HG03159 (cell line): ENCODE data around the gene NFIB.

Experiments used
- ATAC-seq: cut with Tn5 transposase; IDR thresholded peaks from one replicate; pipeline ENCODE4 v1.9.1; 2021; ENCODE audit warnings: mild to moderate bottlenecking, moderate library complexity; ENCODE audit not compliant: unreplicated experiment

Gene NFIB

DNA sequence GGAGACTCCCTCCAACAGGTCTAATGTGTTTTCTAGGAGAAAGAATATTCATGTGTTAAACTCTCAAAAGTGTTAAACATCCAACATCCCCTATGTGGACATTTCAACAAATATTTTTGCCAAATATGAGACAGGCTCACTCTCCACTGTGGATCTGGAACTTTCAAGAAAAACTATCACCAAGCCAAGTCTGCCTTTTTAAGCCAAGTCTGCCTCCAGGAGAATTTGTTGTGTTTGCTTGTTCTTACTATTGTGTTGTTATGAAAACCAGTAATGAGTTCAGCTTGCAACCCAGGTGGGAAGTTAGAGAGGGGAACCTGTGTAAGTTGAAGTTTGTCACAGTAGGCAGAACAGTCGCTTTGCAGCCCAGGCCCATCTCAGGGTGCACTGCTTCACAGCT, 228.1 kb downstream of the NFIB start:
- ATAC-seq, result no peak

DNA sequence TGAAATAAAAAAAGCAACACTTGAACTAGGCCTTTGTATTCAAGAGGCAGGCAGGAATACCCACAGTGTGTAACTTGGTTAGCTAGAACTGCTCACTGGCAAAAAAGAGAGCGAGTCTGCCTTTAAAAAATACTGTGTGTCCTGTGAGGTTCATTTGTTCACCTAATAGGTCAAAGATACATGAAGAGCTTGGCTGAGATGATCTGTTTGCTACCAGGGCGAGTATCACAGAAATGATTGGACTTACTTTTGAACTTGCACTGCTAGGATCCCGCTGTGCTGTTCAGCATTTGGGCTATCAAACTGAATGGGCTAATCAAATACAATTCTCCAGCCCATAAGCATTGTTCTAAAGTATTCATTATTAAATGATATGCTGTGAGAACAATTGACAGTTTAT, 229.1 kb downstream of the NFIB start:
- ATAC-seq, result no peak

DNA sequence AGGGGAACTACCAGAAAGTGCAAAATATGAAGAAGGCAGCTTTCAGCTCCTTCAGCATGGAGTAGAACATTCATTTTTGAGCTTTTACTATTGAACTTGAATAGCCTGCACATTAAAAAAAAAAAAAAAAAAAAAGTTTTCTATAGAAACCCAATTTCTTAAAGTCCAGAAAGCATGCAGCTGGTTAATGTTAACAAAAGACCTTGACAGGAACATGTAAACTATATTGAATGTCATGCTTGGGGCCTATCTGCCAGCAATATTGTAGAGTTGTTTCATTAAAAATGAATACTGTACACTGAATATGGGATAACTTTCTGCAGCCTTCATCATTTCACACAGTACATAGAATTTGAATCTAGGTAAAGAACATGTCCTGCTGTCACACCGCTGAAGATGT, 230.6 kb downstream of the NFIB start:
- no peak for ATAC-seq

DNA sequence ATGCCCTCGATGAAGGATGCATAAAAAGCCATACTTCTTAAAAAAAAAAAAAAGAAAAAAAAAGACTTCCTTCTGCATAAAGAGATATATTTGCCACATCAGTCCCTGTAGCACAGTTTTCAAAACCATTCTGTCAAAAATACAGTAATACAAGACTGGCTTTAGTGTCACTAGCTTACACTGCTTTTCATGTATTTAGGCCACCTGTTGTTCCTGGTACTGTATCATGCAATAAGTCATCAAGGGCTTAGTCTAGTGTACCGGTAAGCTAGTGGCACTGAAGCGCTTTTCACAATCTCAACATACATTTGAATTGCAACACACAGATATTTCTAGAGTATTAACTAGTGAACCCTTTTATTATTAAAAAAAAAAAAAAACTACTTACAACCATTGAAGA, 231.2 kb downstream of the NFIB start:
- ATAC-seq, result no peak

DNA sequence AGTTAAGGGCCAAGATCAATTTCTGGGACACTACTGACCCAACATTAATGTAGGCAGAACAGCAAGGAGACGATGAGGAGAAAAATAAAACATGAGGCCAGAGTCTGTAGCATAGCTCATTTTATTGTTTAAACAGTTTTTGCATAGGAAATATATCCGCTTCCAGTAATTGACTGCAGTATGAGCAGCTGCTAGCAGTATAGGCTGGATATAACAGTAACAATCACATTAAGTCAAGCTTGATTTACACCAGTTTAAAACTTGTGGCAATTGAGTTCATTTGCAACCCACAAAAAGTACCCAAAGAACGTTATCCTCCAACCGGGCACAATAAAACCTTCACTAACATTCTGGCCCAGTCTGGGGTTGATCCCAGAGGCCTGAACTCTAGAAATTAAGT, 232.2 kb downstream of the NFIB start:
- ATAC-seq, result no peak

DNA sequence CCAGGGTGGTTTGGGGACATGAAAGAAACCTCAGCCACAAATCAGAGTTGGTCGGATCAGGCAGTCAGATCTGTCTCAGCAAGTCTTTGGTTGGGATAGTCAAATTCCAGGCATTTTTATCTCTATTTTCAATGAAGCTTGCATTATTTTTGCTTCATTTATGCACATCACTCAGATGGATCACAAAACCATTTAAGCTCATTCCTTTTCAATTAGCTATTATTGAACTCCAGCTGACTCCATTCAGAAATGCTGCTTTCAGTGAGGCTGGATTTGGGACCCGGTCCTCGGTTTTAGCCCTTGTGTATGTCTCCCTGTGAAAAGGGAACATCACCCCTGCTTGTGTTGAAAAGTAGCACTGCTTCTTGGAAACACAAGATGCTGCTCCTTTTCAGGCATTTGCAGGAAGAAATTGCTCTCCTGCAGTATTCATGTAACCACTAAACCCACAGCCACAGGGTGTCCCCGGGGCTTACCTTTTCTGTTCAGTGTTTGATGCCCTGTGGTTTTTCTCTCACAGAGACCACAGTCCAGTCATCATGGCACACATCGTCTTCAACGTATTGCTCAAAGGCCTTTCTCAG, 232.9 kb downstream of the NFIB start:
- ATAC-seq, result no peak

DNA sequence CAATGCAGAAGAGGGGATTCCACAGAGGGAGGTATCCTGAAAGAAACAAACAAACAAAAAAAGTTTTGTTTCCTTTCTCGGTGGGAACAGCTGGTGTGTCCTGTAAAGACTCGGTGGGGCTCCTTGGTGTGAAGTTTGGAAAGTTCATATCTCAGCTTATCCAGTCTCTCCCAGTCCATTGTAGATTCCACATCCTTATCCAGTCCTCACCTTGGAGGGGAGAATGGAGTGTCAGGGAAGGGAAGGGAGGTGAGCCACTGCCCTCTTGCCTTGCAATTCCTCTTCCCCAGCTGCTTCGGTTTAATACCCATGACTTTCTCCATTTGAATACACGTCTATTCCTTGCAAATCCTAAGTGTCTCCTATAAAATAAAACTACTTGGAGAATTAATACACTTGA, 234.5 kb downstream of the NFIB start:
- no peak for ATAC-seq

DNA sequence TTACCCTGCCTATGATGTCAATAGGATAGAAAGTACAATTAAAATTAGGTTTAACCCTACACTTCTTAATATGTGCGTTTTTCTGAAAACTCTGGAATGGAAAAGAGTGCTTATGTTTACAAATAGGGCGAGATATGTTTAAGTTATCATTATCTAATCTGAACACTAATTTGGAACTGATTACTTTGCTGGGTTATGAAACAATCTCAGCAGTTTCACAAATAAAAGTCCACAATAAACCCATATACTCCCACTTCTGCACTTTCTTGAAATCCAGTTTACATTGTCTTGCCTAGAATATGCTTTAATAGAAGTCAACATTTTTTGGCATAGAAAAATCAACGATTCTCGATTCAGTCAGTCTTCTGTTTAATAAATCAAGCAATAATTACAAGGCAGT, 236.3 kb downstream of the NFIB start:
- ATAC-seq, result no peak

DNA sequence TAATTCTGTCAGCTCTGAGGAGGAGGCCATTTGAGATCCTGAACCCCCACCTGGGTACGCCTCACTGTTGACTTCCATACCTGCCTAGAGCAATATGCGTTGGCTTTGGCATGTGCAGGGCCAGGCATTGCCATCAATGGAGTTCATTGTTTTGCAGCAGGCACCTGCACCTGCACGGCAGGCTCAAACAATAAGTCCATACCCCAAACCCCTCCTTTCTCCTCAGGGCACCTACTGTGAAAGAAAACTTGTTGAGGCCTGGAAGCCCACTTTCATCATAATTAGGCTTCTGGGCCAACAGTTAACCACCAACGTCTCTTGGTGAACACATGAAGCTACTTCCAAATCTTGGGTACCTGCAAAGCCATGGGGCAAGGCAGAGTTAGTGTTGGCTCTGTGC, 238.7 kb downstream of the NFIB start:
- ATAC-seq, result no peak

DNA sequence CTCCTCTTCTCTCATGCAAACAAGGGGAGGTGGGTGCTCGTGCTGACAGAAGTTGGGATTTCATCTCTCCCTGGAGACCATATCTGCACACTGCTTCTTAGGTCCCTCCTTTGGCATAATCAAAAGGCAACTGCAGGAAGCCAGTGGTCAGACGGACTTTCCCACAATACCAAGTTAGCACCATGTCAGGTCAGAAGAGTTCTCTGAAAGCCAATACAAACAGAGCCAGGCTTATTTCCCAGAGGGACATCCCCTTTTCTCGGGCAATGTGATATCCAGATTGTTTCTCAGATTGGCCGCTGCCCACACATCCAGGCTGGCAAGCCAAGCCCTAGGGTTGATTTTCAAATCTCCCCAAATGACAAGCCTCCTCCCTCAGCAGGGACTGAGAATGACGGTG, 241.1 kb downstream of the NFIB start:
- no peak for ATAC-seq

DNA sequence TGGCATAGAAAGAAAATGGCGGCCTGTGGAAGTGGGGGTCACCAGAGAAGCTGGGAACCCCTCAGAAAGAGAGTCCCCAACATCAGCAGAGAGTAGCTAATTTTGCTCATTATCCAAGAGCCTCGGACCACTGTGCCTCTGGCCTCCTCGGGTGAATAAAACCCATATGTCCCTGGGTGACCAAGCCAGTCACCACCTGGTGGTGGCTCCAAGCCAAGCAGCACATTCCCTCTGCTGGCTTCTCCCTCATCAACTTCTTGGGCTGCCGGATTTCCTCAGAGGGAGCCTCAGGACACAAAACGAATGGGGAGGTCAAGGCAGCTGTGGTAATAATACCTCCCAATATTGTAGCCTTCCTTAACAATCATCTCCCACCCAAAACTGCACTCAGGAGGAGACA, 242.5 kb downstream of the NFIB start:
- no peak for ATAC-seq

DNA sequence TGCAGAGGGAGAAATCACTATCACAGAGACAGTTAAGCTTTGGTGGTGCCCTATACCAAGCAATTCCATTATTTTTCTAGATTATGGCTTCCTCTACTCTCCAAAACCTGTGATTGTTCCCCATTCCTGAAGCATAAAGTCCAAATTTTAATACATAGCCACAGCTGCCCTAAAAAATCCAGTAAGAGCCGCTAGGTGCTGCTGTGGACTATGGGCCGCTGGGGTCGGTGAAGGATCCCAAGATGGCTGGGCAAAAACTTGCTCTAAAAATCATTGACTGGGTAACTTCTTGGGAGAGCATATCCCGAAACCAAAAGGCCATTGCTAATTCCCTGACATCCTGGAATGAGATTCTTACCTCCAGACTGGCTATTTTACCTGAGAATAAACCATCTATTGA, 245.3 kb downstream of the NFIB start:
- no peak for ATAC-seq

DNA sequence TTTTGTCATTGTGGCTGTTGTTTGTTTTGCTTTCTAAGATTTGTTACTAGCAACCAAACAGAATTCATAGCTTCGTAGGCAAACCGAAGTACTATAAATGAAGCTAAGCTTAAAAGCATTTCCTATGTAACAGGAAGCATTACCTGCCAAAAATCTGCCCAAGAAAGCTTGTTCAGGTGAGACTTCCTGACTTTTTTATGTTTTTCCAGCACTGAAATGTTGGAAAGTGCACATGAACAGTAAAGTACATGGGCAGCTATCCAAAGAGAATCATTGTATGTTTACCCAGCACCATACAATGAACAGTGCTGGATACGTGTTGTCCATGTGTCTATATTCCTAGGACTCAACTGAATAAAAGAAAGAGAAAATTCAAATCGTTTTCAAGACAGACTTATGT, 247.1 kb downstream of the NFIB start:
- no peak for ATAC-seq

DNA sequence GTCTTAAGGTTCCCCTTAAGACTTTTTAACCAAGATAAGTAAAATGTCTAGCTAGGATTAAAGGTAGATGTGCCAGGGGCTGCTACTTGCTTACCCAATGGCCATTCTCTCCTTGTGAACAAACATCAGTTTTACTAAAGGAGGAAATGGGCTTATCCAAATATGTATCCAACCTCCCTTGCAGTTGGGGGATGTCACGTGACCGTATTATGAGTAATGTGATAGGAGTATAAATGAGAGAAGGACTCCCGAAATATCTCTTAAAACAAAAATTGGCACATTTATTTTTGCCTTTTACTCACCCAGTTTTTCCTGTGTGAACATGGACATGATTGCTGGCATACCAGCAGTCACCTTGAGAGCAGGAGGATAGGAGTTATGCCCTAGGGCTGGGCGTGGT, 247.9 kb downstream of the NFIB start:
- no peak for ATAC-seq

DNA sequence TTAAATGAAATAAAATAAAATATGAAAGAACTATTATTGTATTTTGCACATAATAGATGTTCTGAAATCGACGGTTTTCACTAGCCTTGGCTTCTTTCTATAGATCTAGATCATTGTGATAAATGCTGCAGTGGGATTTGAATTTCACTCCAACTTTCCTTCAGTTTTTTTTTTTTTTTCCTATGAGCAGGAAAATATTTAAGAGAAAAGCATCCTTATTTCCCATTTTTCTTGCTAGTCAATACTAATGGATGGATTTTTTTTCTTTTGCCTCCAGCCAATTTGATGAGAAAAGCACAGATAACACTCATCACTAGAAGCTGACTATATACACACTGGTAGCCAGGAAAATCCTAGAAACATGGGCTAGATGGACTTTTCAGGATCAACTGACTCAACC, 249.0 kb downstream of the NFIB start:
- no peak for ATAC-seq

DNA sequence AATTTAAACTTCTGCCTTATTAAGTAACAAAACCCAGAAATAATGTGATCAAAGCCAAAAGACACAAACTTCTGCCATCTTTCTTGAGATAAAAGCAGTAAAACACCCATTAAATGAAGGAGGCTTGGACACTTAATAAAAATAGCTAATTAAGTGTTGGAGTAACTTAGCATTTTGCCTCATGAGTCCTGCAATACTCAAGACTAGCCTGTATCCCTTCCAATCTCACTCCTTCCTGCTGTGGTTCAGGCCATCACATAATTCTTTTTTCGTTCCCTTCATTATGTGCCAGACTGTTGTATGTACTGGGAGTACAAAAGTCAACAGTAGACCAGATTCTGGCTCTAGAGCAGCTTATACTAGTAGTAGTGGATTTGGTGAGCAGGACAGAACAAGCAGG, 250.2 kb downstream of the NFIB start:
- ATAC-seq, result no peak

DNA sequence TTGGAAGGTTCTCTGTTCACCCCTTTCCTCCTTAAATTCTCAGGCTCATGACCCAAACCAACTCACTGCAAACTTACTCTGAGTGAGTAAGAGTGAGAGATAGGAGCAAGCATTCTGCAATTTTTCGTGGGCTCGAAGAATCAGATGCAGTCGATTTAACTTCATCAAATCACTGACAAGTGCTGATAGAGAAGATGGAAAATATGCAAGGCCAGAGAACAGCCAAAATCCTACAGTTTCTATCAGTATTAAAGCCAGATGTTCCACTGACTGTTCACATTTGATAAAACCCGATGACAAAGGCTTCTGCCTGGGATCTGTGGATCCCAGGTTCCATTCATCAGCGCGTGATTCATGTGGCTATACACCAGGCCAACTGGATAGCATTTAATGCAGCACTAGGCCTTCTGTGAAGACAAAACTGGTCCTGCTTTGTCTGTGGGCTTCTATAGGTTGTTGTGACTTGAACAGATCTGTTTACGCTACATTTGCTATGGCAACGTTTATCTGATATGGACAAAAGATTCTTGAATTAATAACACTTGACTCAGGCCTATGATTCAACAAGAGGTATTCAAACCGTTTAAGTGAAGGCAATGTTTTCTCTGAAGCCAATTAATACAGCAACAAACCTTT, 251.2 kb downstream of the NFIB start:
- ATAC-seq, result no peak

DNA sequence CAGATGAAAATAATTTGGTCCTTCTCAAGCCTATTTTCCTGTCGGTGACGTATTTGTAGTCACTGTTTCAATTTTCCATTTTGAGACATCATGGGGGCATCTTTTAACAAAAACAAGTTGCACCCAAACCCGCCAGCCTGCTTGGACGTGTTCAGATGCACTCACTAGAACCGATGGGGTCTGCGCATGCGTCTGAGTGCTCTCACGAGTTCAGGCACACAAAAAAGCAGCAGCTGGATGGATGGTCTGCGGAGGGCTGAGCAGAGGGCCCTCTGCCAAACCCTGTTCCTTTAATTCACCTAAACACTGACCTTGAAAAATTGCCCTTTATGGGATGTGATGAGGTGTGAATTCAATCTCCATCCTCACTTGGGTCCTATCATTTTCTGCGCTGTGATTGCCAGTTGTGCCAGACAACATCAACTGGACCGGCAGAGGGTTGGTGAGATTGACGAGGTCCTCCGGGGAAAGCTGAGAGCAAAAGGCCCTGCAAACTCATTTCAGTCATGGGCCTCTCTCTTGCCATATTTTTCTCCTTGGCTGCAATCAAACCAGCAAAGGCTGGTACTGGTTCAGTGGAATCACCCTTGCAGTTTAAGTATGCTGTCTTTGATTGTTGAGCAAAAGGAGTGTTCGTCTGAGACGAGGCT, 251.9 kb downstream of the NFIB start:
- ATAC-seq, result no peak

DNA sequence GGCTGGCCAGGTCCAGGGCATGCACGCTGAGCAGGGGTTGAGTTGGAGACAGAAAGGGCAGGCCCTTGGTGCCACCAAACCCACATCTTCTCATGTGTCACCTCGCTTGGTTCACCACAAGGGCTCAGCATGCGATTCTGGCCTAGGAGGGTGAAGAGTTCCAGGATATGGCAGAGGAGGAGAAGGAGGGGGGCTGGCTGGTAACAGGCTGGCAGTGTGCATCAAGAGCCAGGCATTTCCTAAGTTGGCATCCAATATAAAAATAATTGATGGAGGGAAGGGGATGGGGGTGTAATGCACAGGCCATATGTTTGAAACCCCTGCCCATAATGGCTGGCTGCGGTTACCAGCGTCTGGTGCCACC, 255.6 kb downstream of the NFIB start:
- ATAC-seq, result no peak

DNA sequence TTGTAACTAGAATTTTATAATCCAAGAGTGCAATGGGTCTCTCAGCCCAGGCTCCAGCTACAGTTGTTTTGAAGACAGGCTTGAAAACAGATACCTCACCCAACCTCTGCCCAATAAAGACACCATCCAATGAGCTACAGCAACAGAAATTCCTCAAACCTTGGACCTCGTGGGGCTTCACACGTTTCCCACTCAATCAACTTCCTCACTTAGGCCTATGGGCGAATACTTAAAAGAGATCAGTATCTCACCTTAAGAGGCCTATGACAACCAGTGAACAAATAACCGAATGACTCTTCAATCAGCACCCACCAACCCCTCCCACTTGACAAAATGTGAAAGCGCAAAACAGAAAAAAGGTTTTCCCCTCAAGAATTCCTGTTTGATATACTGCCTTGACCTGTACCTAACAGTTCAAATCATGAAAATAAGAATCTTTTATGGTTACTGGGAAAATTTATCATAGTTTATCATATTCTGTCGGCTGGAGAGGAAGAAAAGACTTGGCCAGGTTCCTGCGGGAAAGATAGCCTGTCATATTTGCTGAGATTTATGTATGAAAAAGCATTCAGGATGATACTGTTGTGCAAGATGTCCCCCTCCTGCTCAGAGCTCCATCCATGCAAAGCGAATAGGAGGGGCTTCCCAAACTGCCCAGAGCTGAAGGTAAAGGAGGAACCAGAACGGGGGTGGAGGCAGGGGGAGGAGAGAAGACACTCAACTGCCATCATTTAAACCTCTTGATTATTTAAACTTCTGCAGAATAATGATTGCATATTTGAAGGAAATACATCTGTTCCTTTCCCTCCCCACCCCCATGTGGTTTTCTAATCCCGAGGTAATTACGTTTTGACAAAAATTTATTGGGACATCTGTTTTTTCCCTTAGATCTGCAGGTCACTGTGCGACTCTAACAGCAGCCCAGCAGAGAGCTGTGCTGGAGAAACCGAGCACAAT, 256.3 kb downstream of the NFIB start:
- no peak for ATAC-seq

DNA sequence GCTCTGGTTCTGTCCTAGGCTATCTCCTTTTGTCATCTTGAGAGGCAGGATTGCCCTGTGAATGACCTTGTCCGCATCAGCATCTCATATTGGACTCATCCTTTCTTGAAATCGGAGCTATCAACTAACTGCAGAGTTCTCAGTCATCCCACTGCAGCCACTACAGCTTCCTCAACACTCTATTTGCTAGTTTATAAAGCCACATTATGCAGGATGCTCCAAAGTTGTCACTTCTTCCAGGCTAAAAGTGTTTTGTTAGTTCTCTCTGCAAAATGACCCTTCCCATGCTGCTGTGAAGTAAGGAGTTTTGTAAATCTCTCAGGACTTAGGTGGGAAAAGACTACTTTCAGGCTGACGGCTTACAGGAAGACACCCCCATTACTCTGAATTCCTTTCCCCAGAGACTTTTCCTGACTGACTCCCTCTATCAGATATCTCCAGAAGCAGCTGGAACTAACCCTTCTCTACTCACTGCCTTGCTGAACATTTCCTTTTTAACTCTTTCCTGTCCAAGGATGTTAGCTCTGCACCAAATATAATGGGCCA, 257.6 kb downstream of the NFIB start:
- ATAC-seq, result no peak
